Measurements from ENCODE around the gene SCAI. TPM values are rescaled to one million over a fixed set of nuclear protein-coding genes. Genes with fewer than 3 reads are reported as not detected.

The SCAI gene
- total and polyA plus RNA-seq, 9 of the 15 experiments (the other 6 are each of a cell fraction or from before 2014, with no cell fraction given), result 0.70 to 12.4 (median 4.2) TPM

DNA sequence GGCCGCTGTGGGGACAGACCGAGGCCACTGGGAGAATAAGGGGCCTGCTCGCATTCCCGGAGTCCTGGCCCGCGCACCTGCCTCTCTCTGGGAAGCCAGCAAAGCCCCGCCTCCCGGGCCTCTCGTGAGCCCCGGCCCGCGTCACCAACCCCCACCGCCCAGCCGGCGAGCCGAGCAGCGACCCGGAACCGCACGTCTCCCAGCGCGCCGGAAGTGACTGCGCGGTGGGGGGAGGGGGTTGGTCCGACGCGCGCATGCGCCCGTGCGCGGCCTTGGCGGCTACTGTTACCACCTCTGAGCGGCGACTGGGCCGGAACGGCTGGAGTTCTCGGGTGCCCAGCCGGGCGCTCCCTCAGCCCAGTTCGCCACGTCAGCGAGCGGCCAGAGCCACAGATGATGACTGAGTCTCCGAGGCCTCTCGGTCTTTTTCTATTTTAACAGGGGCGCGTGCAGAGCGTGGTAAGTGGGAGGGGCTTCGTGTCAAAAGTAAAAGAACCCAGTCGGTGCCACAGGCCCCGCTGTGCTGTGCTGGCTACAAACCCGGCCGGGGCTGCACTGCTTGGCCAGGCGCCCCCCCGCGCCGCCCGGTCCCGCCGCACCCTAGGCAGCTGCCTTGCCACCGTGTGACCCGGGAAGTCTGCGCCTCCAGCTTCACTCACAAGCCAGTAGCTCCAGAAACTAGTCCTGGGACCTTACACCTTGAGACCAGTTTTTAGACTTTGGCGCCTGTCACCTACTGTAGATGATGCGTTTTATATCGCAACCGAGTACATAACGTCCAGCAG lies 202.2 kb downstream of the SCAI start, which contains the start of gene GOLGA1 (continued):
- peak; percentile 23 for TF ChIP-seq NUFIP1 (IDR thresholded peaks at IDR 0.05; ENCODE audit: partially characterized antibody)
- TF ChIP-seq NONO (IDR thresholded peaks at IDR 0.05; ENCODE audit: low read depth in 2 of 2, low read length in 1 of 2), result peak in 1 of 2 experiments; percentile 34; a peak in 2 of 4 replicates
- TF ChIP-seq, protein P1, sequence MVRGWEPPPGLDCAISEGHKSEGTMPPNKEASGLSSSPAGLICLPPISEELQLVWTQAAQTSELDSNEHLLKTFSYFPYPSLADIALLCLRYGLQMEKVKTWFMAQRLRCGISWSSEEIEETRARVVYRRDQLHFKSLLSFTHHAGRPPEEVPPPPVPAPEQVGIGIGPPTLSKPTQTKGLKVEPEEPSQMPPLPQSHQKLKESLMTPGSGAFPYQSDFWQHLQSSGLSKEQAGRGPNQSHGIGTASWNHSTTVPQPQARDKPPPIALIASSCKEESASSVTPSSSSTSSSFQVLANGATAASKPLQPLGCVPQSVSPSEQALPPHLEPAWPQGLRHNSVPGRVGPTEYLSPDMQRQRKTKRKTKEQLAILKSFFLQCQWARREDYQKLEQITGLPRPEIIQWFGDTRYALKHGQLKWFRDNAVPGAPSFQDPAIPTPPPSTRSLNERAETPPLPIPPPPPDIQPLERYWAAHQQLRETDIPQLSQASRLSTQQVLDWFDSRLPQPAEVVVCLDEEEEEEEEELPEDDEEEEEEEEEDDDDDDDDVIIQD (CRISPR knock-in tag; IDR thresholded peaks at IDR 0.05), result no peak
- TF ChIP-seq, protein P2, sequence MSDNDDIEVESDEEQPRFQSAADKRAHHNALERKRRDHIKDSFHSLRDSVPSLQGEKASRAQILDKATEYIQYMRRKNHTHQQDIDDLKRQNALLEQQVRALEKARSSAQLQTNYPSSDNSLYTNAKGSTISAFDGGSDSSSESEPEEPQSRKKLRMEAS (CRISPR knock-in tag; IDR thresholded peaks at IDR 0.05), result peak; percentile 72
- TF ChIP-seq TAF7 (tag; IDR thresholded peaks at IDR 0.05), result 0 out of 2 replicates have a peak, but pooled peaks have one; percentile 33
- TF ChIP-seq MXI1 (IDR thresholded peaks at IDR 0.05; ENCODE audit: low read depth, low read length), result 0 out of 2 replicates have a peak, but pooled peaks have one; percentile 15
- TF ChIP-seq, protein P3, sequence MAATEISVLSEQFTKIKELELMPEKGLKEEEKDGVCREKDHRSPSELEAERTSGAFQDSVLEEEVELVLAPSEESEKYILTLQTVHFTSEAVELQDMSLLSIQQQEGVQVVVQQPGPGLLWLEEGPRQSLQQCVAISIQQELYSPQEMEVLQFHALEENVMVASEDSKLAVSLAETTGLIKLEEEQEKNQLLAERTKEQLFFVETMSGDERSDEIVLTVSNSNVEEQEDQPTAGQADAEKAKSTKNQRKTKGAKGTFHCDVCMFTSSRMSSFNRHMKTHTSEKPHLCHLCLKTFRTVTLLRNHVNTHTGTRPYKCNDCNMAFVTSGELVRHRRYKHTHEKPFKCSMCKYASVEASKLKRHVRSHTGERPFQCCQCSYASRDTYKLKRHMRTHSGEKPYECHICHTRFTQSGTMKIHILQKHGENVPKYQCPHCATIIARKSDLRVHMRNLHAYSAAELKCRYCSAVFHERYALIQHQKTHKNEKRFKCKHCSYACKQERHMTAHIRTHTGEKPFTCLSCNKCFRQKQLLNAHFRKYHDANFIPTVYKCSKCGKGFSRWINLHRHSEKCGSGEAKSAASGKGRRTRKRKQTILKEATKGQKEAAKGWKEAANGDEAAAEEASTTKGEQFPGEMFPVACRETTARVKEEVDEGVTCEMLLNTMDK (IDR thresholded peaks at IDR 0.05; ENCODE audit: borderline replicate concordance, insufficient read depth, low read depth, low read length, poor library complexity, severe bottlenecking), result peak; percentile 17
- no peak for TF ChIP-seq TARDBP (IDR thresholded peaks at IDR 0.05)
- TF ChIP-seq, protein P4, sequence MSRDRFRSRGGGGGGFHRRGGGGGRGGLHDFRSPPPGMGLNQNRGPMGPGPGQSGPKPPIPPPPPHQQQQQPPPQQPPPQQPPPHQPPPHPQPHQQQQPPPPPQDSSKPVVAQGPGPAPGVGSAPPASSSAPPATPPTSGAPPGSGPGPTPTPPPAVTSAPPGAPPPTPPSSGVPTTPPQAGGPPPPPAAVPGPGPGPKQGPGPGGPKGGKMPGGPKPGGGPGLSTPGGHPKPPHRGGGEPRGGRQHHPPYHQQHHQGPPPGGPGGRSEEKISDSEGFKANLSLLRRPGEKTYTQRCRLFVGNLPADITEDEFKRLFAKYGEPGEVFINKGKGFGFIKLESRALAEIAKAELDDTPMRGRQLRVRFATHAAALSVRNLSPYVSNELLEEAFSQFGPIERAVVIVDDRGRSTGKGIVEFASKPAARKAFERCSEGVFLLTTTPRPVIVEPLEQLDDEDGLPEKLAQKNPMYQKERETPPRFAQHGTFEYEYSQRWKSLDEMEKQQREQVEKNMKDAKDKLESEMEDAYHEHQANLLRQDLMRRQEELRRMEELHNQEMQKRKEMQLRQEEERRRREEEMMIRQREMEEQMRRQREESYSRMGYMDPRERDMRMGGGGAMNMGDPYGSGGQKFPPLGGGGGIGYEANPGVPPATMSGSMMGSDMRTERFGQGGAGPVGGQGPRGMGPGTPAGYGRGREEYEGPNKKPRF (IDR thresholded peaks at IDR 0.05; ENCODE audit: low read depth, low read length), result no peak
- TF ChIP-seq YBX1 (IDR thresholded peaks at IDR 0.05), result no peak
- TF ChIP-seq ETS2 (tag; IDR thresholded peaks at IDR 0.05; ENCODE audit: borderline replicate concordance, poor library complexity, severe bottlenecking), result no peak
- peak in 1 of 2 experiments; percentile 71; a peak in 2 of 4 replicates for TF ChIP-seq RCOR1 (IDR thresholded peaks at IDR 0.05; ENCODE audit: borderline replicate concordance in 1 of 2, low read depth in 2 of 2, low read length in 2 of 2)
- no peak for TF ChIP-seq SAFB (IDR thresholded peaks at IDR 0.05; ENCODE audit: borderline replicate concordance, low read depth, low read length)
- TF ChIP-seq SAP30 (IDR thresholded peaks at IDR 0.05; ENCODE audit: borderline replicate concordance, insufficient read depth, low read depth, low read length, poor library complexity, severe bottlenecking), result peak; percentile 31
- no peak for TF ChIP-seq HDAC3 (IDR thresholded peaks at IDR 0.05; ENCODE audit: borderline replicate concordance, partially characterized antibody)
- no peak for TF ChIP-seq ZNF584 (CRISPR knock-in tag; IDR thresholded peaks at IDR 0.05; ENCODE audit: low read depth)
- no peak; the same call in 1 of the 2 replicates for TF ChIP-seq ZNF165 (CRISPR knock-in tag; IDR thresholded peaks at IDR 0.05; ENCODE audit: borderline replicate concordance)
- TF ChIP-seq, protein P5, sequence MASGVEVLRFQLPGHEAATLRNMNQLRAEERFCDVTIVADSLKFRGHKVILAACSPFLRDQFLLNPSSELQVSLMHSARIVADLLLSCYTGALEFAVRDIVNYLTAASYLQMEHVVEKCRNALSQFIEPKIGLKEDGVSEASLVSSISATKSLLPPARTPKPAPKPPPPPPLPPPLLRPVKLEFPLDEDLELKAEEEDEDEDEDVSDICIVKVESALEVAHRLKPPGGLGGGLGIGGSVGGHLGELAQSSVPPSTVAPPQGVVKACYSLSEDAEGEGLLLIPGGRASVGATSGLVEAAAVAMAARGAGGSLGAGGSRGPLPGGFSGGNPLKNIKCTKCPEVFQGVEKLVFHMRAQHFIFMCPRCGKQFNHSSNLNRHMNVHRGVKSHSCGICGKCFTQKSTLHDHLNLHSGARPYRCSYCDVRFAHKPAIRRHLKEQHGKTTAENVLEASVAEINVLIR (CRISPR knock-in tag; IDR thresholded peaks at IDR 0.05), result peak; percentile 96

Data from K562 (cell line).